HG03196 (cell line): ENCODE measurements around the gene IL1R2.

Experiments
- ATAC-seq: cut with Tn5 transposase; IDR thresholded peaks from one replicate; pipeline ENCODE4 v1.9.1; 2021; ENCODE audit not compliant: unreplicated experiment

IL1R2 gene

DNA sequence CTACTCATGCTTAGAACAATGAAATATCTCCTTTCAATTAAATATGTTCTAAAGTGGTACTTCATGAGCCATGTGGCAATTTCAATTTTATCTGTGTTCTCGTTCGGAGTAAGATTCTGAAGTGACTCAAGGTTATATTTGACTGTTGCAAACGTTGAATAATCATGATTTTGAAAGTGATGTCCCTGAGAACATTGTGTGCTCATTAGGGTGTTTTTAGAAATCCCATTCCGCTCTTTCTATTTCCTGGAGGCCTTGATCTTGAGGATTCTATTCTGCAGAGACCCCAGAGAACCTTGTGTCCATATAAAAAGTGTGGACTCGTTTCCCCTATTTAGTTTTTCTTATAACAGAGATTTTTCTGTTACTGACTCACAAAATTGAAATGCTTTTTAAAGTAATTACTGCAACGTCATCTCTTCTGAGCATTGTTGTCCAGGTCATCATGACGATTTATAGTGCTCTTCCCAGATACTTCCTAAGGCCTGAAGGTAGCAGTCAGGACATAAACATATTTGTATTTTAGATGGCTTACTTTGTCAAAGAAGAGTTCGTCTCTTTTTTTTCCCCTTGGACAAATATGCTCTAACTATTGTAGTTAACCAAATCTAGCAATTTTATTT, 27.2 kb downstream of the IL1R2 start:
- ATAC-seq = no peak

DNA sequence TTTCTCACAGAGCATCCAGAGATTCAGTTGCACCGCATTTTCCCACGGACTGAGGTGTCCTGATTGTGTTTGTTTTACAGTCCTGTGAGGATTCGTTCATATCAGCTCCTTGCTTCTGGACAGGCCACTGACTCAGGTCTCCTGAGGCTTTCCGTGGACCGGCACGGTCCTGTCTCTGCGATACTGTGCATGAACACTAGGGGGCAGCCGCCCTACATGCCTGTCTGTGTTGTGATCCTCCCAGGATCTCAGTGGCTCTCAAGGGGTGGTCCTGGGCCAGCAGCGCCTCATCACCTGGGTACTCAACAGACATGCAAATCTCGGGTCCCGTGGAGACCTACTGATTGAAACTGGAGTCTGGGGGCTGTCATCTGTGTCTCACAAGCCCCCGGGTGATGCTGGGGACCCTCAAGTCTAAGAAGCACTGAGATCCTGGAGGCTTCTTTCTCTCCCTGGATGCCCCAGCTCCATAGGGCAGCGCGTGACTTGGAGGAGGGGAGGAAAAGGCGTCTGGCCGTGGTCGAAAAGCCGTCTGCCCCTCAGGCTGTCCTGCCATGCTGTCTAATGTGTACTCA, 28.9 kb downstream of the IL1R2 start:
- ATAC-seq = no peak

DNA sequence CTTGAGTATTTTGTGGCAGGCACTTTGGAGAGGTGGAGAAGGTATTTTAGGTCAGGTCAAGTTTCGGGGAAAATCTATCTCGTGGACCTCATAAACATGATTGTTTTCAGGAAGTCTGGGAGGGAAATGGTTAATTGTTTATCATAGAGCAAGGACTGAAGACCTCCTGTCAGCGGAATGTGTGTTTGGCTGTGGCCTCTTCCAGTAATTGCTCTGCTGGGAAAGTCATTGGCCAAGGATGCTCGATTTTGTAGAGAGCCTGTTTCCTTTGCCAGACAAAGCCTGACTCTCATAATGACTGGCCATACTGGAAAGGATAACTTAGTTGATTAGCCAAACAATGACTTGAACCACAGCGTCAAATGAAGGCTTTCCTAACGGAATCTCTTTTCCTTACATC, 30.0 kb downstream of the IL1R2 start:
- no peak for ATAC-seq

DNA sequence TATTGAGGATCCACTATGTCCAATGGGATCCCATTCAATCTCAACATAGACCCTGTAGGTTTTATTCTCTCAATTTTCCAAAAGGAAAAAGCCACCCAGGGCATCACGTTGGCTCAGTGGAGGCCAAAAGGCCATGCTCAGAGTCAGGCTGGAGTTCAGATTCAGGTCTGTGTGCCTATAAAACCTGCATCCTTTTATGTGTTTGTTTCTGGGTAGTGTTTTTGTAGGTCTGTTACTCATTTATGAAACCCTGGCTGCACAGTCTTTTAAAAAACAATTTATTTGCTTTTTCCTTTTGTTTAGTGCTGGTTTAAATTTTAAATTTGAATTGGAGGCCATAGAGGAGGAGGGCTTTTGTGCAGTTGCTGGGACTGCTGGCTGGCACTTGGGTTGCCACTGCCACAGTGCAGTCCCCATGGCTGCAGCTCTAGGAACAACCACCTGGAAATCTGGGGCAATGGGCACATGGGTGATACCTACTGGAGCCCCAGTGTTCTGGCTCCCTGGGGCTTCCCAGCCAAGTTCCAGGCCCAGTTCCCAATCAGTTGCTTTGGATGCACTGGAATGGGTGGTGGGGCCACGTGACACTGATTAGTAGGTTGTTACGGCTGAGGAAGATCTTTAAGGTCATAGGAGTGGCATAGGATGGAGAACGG, 31.3 kb downstream of the IL1R2 start:
- no peak for ATAC-seq

- no peak for ATAC-seq
These were observed 32.6 kb downstream of the IL1R2 start for GRCh38 chr2:102024410-102024809.

GRCh38 chr2:102025016-102025501, 33.3 kb downstream of the IL1R2 start:
- ATAC-seq = peak; percentile 67

DNA sequence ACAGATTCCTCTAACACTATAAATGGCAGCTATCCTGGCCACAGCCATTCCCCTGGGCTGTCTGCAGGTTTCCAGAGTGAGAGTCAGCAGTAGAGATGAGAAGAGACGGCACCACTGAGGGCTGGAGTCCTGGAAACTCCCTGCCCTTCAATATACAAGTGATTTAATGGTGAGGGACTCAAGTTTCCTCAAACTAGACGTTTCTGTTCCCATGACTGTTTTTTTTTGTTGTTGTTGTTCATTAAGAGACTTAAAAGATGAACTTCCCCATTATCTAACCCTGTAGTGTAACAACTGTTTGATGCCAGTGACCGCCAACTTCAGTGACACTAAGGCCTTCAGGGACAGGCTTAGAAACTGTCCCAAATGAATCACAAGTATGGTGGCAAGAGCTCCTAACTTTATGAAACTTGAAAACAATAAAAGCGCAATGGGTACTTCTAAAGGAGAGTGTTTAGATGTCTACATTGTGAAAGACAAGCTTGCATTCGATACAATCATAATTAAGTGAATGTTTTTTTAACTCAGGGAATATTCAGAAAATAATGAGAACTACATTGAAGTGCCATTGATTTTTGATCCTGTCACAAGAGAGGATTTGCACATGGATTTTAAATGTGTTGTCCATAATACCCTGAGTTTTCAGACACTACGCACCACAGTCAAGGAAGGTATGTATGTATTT, 34.0 kb downstream of the IL1R2 start:
- peak; percentile 50 for ATAC-seq

DNA sequence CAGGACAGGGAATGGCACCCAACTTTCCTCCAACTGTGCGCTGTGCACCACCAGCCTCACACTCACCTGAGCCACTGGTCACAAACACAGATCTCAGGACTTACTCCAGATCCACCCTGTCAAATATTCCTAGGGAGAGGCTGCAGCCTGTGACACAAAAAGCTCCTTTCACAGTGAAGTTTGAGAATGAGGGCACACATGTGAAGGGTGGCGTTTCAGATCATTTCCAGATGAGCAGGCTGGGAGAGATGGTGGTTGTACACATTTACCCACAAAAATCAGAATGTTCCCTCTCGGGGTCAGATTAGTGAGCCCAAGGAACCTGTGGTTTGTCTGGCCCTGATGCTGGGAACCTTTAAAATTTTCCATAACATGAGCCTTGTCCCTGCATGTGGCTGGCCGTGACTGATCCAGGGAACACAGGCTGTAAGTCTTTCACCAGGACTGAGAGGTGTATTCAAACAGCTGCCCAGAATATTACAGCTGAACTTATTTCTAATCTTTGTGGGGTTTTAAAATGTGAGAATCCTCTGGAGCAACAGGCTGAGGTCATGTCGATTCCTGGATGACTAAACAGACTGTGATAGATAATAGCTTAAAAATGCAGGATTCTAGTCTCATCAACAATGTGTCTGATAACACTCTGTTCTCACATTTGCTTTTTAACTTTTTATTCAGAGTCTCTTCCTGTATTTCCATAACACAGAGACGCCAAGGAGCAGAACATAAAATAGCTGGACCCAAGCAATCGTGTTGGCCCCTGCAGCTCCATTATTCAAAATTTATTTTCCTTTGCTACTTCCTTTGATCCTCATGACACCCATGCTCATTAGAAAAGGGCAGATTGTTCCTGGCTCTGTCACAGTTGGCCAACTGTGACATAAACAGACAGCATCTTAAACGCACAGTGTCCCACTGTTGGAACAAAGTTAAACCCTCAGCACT, 35.5 kb downstream of the IL1R2 start:
- ATAC-seq = no peak

GRCh38 chr2:102028470-102028869, 36.7 kb downstream of the IL1R2 start:
- no peak for ATAC-seq

DNA sequence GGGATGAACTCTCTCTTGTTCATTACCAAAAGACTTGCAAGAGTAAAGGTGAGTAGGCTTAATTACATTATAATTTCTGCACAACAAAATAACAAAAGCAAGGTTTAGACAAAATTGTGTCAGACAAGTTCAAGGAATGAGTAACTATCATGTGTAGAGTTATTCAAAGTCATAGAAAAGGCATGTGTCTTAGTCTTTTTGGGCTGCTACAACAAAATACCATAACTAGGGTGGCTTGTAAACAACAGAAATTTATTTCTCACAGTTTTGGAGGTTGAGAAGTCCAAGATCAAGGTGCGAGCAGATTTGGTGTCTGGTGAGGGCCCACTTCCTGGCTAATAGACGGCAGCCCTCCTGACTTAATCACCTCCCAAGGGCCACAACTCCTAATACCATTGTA, 37.6 kb downstream of the IL1R2 start:
- no peak for ATAC-seq

- ATAC-seq = no peak
These were observed 38.2 kb downstream of the IL1R2 start for GRCh38 chr2:102029952-102030351.

DNA sequence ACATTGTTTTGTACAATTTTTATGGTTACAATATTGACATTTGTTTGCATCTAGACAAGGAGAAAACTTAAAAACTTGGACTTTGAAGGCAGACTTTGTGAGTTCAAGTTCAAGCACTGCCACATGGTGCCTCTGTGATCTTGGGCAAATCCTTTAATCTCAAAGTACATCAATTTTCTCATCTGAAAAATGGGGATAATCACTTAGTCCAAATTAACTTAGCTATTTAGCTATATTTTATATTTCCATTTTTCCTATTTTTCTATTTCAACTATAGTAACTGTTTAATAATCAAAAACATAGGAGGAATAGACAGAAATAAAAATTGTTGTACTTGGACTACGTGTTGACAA, 38.7 kb downstream of the IL1R2 start:
- no peak for ATAC-seq

GRCh38 chr2:102030855-102031527, 39.2 kb downstream of the IL1R2 start:
- no peak for ATAC-seq

DNA sequence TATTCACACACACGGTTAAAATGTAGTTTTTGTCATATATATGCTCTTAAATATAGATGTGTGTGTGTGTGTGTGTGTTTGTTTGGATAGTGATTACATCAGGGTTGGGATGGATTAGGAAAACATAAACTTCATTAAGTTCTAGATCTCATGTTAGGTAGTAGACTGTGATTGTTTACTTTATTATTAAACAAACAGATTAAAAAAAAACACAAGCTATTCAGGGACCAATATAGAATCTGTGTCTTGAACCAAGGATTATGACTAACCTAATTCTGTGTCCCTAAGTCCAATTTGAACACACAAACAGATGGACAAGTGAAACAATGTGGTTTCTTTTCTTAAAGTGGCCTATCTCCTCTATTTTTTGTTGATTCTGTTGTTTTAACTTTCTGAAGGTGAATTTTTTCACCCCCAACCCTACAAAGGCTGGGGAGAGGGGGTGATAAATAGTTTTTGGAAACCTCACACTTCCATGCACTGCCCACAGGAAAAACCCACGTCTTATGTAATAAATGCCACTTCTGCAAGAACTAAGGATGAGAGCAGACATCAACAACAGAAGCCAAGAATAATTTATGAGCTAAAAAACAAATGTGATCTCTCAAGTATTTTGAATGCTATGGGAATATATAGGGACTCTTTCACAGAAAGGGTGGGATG, 40.7 kb downstream of the IL1R2 start:
- ATAC-seq = no peak

- peak; percentile 79 for ATAC-seq
These were observed 41.4 kb downstream of the IL1R2 start for GRCh38 chr2:102033031-102033749.

DNA sequence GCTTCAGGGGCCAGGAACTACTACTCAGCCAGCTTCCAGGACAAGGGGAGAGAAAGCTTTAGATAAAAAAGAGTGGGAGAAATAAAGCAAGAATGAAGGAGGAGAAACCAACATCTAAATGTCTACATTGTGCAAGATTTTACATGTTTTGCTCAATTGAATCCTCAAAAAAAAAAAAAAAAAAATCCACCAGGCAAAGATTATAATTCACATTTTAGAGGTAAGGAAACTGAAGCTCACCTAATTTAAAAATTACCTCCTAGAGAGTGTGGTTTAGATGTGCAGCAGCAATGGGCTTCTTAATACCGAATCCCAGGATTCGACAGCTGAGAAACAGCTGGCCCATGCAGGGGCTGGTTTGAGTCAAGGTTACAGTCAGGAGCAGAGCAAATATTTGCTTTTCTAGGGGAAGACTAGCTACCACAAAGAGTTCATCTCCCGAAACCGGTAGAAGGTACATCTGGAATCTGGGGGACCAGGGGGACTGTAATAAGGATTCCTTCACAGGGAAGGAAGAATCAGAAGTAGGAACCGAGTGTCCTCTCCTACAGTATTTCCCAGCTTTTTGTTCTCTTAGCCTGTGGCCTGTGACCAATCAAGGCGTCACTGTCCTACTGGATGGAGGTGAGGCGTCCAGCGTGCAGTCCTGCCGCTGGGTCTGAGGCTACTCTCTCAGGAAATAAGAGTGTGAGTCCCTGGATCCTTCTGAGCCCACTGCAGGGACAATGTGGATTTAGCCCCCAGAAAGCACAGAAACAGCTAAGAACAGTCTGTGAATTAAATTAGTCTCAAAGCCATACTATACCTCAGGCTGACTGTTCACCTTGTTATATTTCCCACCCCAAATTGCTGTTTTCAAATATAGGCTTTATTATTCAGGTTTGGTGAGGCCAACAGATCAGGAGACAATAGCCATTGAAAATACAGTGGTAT, 42.3 kb downstream of the IL1R2 start:
- ATAC-seq = no peak

DNA sequence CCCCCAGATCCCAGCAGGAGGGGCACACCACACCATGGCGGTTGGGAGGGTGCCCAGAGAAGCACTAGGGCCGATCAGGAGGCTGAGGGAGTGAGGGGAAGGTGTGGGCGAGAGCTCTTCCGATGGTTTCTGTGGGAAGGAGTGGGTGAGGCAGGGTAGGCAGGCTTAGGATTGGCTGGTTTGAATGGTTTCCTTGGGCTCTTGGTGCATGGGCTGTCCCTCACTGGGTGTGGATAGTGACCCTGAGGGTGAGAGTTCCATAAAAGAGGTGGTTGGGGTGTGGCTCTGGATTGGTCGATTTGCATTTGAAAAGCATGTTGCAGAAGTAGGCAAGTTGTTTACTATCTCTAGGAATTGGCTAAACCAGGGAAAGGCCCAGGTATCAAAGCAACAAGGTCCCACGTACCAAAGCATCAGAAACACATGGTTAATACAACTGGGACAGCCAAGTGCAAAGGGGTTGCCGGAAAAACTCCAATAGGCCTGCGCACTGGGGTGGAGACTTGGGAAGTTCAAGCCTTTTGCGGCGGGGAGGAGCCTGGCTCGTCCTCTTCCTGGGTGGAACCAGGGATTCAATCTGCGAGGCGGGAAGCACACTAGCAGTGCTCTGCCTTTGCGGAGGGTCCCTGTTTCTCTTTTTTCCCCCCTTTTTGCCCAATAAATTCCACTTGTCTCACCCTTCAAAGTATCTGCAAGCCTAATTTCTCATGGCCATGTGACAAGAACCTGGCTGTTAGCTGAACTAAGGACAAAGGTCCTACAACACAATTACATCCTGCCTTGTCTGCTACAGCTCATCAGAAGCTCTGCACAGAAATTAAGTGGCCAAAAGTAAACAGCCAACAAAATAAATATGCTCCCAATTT, 43.2 kb downstream of the IL1R2 start:
- ATAC-seq = no peak
